Stimulated activated CD8-positive, alpha-beta memory T cell treated with anti-CD3 and anti-CD28 coated beads, Interleukin-12 subunit alpha, Interleukin-12 subunit beta, amount 100 ng/mL, for 24 hours (primary cell): ENCODE measurements around the gene CHSY1.

Source experiments
- DNase-seq: peaks from one replicate; pipeline ENCODE4 v3.0.0-alpha.2; 2020; ENCODE audit errors: extremely low read depth

CHSY1 gene

GRCh38 chr15:101267320-101268104, 15.7 kb upstream of the CHSY1 start:
- no peak for DNase-seq

- no peak for DNase-seq
Measured at GRCh38 chr15:101266787-101267186, 14.9 kb upstream of the CHSY1 start.

- DNase-seq, result no peak
Measured at GRCh38 chr15:101266034-101266433, 14.2 kb upstream of the CHSY1 start.

- no peak for DNase-seq
Measured at GRCh38 chr15:101264911-101265641, 13.2 kb upstream of the CHSY1 start.

- DNase-seq, result no peak
Measured at GRCh38 chr15:101264011-101264410, 12.2 kb upstream of the CHSY1 start.

GRCh38 chr15:101262551-101262950, 10.7 kb upstream of the CHSY1 start:
- no peak for DNase-seq

- no peak for DNase-seq
Measured at GRCh38 chr15:101258238-101259144, 6.6 kb upstream of the CHSY1 start.

GRCh38 chr15:101256757-101257156, 4.9 kb upstream of the CHSY1 start:
- no peak for DNase-seq

GRCh38 chr15:101255615-101256241, 3.9 kb upstream of the CHSY1 start:
- no peak for DNase-seq

GRCh38 chr15:101255051-101255395, 3.2 kb upstream of the CHSY1 start:
- no peak for DNase-seq

- no peak for DNase-seq
Measured at GRCh38 chr15:101254157-101255050, 2.6 kb upstream of the CHSY1 start.

GRCh38 chr15:101252836-101253235, 988 bp upstream of the CHSY1 start:
- DNase-seq, result no peak

GRCh38 chr15:101250873-101251829, 697 bp downstream of the CHSY1 start:
- DNase-seq, result no peak

GRCh38 chr15:101250341-101250831, 1.5 kb downstream of the CHSY1 start:
- no peak for DNase-seq

- no peak for DNase-seq
Measured at GRCh38 chr15:101248274-101248673, 3.6 kb downstream of the CHSY1 start.

- no peak for DNase-seq
Measured at GRCh38 chr15:101246824-101247745, 4.8 kb downstream of the CHSY1 start.

GRCh38 chr15:101246391-101246790, 5.5 kb downstream of the CHSY1 start:
- no peak for DNase-seq
